ENCODE data around the gene AMPD3.

GRCh38 chr11:10506008-10506370 lies 50.9 kb downstream of the AMPD3 start:
- TF ChIP-seq CTCF (IDR thresholded peaks at IDR 0.05 in 8 of 11, conservative IDR thresholded peaks at IDR 0.05 in 3 of 11) (no peak), POLR2A (IDR thresholded peaks at IDR 0.05) (no peak), POLR2AphosphoS5 (IDR thresholded peaks at IDR 0.05) (no peak)
